Mesothelial cell of epicardium (in vitro differentiated cells): ENCODE measurements around the gene MARK1. TPM values are rescaled to one million over a fixed set of nuclear protein-coding genes. Genes with fewer than 3 reads are reported as not detected.

Source experiments
- DNase-seq, 2 experiments: peaks; one replicate each; pipeline ENCODE4 v3.0.0; 2021; ENCODE audit warnings: low spot score in 2 of 2; ENCODE audit not compliant: unreplicated experiment in 2 of 2
- H3K27ac Mint-ChIP-seq: 2 replicates; pipeline ENCODE4 v1.8.0; 2021; ENCODE audit warnings: mixed read lengths
- H3K27me3 Mint-ChIP-seq: 2 replicates; pipeline ENCODE4 v1.8.0; 2021; ENCODE audit warnings: low read depth, mixed read lengths
- H3K36me3 Mint-ChIP-seq: 2 replicates; pipeline ENCODE4 v1.8.0; 2021; ENCODE audit warnings: mixed read lengths
- H3K4me1 Mint-ChIP-seq: 2 replicates; pipeline ENCODE4 v1.8.0; 2021; ENCODE audit warnings: mixed read lengths
- H3K4me3 Mint-ChIP-seq: 2 replicates; pipeline ENCODE4 v1.8.0; 2021; ENCODE audit warnings: mild to moderate bottlenecking, moderate library complexity, mixed read lengths
- H3K9me3 Mint-ChIP-seq: 2 replicates; pipeline ENCODE4 v1.8.0; 2021; ENCODE audit warnings: mixed read lengths
- total RNA-seq: library from RNA; stranded (reverse); gene quantifications from 3 replicates; pipeline ENCODE4 v1.2.1, GENCODE V29; 2021
- TF ChIP-seq, protein P1 (sequence below): fragments of 200-600 bp; sonication (generic); IDR thresholded peaks from one replicate; pipeline ENCODE4 v1.5.0; 2021; ENCODE audit warnings: antibody characterized with exemption; ENCODE audit not compliant: unreplicated experiment

MARK1 gene
- total RNA-seq, result 10.4 to 15.1 TPM (median 11.8 TPM) in 3 replicates

DNA sequence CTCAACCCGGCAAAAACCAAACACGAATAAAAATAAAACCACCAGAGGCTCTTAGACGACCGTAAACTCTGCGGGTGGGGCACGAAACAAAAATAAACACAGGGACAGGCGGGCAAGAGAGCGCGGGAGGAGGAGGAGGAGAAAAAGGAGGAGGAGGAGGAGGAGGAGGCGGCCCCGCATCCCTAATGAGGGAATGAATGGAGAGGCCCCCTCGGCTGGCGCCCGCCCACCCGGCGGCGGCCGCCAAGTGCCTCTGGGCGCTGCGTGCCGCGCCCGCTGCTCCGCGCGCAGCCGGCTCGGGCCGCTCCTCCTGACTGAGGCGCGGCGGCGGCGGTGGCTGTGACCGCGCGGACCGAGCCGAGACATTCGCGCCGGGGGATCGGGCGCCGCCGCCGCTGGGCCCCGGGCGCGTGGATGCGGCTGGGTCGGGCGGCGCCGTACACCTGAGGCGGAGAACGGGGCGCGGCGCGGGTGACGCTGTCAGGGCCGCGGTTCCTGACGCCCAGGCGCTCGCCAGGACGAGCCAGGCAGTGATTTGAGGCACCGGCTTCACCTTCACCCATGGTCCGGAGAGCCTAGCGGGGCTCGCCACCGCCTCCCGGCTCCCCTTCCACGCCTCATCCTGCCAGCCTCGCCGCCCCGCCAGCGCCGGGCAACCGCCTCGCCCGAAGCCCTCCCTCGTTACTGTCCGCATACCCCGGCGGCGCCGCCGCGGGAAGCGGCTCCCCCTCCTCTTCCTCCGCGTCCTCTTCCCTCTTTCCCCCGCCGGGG is at the start of gene MARK1:
Gene MARK1 (plus strand): TSS at position 229 of the 771 bp plus-strand sequence. CDS start 687 bp downstream, outside the sequence.
- H3K27ac Mint-ChIP-seq, result peak within 1 kb of the TSS; percentile 95
- H3K27me3 Mint-ChIP-seq, result peaks cover 1% of the 10 kb centered on the region
- peak; percentile 48 to 67 for DNase-seq
- H3K4me3 Mint-ChIP-seq, result peak within 1 kb of the TSS; percentile 92
- H3K4me1 Mint-ChIP-seq, result peaks cover 31% of the 10 kb centered on the region
- no peaks in the 10 kb centered on the region for H3K9me3 Mint-ChIP-seq
- H3K36me3 Mint-ChIP-seq, result no peaks in the 10 kb centered on the region
- TF ChIP-seq, protein P1, sequence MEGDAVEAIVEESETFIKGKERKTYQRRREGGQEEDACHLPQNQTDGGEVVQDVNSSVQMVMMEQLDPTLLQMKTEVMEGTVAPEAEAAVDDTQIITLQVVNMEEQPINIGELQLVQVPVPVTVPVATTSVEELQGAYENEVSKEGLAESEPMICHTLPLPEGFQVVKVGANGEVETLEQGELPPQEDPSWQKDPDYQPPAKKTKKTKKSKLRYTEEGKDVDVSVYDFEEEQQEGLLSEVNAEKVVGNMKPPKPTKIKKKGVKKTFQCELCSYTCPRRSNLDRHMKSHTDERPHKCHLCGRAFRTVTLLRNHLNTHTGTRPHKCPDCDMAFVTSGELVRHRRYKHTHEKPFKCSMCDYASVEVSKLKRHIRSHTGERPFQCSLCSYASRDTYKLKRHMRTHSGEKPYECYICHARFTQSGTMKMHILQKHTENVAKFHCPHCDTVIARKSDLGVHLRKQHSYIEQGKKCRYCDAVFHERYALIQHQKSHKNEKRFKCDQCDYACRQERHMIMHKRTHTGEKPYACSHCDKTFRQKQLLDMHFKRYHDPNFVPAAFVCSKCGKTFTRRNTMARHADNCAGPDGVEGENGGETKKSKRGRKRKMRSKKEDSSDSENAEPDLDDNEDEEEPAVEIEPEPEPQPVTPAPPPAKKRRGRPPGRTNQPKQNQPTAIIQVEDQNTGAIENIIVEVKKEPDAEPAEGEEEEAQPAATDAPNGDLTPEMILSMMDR, result no peak

DNA sequence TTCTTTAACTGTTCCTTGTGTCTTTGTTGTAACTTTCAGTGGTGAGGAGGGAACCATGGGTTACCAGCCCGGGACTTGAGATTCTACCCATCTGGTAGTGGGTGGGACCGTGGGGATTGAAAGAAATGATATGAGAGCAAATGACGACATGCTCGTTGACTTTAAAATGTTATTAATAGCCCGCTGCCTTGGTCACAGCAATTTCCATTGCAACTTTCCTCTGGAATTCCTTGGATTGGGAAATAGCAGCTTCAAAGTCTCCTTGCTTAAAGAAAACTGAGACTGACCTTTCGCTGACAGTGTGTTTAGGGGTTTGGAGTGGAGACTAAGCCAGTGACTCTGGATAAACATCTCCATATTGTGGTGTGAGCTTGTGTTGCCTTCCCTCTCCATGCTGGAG is 44.2 kb upstream of the MARK1 start:
- peaks cover 17% of the 10 kb centered on the region for H3K9me3 Mint-ChIP-seq
- H3K4me3 Mint-ChIP-seq, result no peak overlapping the region
- peak overlapping the region; percentile 95 for H3K27ac Mint-ChIP-seq
- TF ChIP-seq, protein P1, result no peak
- H3K36me3 Mint-ChIP-seq, result no peaks in the 10 kb centered on the region
- H3K27me3 Mint-ChIP-seq, result no peaks in the 10 kb centered on the region
- peaks cover 20% of the 10 kb centered on the region for H3K4me1 Mint-ChIP-seq
- no peak for DNase-seq

DNA sequence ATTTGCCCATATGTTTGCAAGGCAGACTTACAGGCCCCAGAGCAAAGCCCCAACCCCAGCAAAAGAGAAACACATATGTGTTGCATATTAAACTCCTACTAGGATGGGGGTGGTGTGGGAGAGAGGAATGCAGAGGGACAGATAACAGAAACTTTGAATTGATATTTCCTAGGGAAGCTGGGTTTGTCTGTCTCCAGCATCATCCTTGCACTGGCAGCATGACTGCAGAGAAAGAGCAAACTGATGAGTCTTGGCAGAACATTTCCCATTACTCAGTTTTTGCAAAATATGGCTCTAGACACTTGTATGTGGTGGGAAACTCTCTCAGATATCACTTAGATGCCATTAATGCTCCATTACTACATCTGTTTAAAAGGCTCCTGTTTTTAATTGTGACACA is 43.8 kb upstream of the MARK1 start:
- no peak for DNase-seq
- Mint-ChIP-seq H3K4me3 (no peak overlapping the region), H3K27ac (peak overlapping the region; percentile 95), H3K9me3 (peaks cover 16% of the 10 kb centered on the region), H3K4me1 (peaks cover 20% of the 10 kb centered on the region), H3K36me3 (no peaks in the 10 kb centered on the region), H3K27me3 (no peaks in the 10 kb centered on the region)
- TF ChIP-seq, protein P1, result no peak

DNA sequence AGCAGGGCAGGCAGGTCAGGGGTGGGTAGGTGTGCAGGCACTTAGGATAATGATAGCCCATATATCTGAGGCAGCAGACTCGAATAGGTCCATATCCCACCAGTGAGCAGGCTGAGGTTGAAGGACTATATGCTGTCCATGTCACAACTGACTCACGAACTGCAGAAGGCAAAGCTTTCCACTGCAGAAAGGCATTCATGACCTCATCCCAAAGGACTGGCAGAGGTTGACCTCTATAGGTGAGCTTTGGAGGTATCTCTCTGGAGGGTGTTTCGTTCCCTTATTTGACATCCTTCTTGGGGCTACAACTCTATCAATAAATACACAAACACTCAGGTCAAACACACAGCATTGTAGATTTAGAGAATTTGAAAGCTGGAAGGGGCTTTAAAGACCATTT is 42.8 kb upstream of the MARK1 start:
- Mint-ChIP-seq H3K27me3 (no peaks in the 10 kb centered on the region), H3K27ac (no peak overlapping the region), H3K9me3 (peaks cover 13% of the 10 kb centered on the region), H3K36me3 (no peaks in the 10 kb centered on the region), H3K4me3 (no peak overlapping the region), H3K4me1 (peaks cover 14% of the 10 kb centered on the region)
- TF ChIP-seq, protein P1, result no peak
- DNase-seq, result no peak

DNA sequence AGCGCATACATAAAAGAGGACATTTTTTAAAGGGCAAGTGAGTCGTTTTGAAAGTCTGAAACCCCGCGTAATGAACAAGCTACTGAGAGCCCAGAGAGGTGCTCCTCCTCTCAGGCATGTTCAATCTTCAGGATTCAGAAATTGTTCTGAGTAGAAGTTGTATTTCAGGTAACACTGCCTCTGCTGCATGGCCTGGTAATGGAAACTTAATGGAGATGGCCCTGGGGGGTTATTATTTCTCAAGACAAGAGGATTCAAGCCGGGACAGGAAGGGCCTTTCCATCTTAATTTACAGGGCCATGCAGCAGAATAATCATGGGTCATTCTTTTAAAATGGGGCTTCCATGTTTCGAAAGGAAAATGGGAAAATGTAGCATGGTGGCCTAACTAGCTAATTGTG is 42.1 kb upstream of the MARK1 start:
- Mint-ChIP-seq H3K9me3 (peaks cover 13% of the 10 kb centered on the region), H3K27ac (no peak overlapping the region), H3K4me1 (peaks cover 13% of the 10 kb centered on the region), H3K27me3 (no peaks in the 10 kb centered on the region), H3K36me3 (no peaks in the 10 kb centered on the region), H3K4me3 (no peak overlapping the region)
- no peak for DNase-seq
- TF ChIP-seq, protein P1, result no peak
